Mononuclear cell (primary cell): Measurements from ENCODE around the gene STRBP. TPM values are rescaled to one million over a fixed set of nuclear protein-coding genes. Genes with fewer than 3 reads are reported as not detected.

ENCODE experiments used
- H3K27me3 ChIP-seq: 2 replicates; pipeline ENCODE4 v1.6.0; 2011; ENCODE audit warnings: low read length, control low read depth; ENCODE audit not compliant: insufficient read depth
- H3K4me1 ChIP-seq: 2 replicates; pipeline ENCODE4 v1.5.1; 2011; ENCODE audit warnings: mild to moderate bottlenecking, low read length, control low read depth; ENCODE audit not compliant: insufficient read depth
- H3K4me3 ChIP-seq: 2 replicates; pipeline ENCODE4 v1.5.1; 2011; ENCODE audit warnings: mild to moderate bottlenecking, low read length, moderate library complexity
- H3K9me3 ChIP-seq: 2 replicates; pipeline ENCODE4 v1.5.1; 2011; ENCODE audit warnings: low read depth, mild to moderate bottlenecking, control low read depth, low read length
- total RNA-seq: library from RNA; depleted of rRNA; stranded (reverse); fragments of >200 nt; gene quantifications from one replicate; pipeline ENCODE4 v1.2.3, GENCODE V29; 2012

The STRBP gene
- total RNA-seq, 1 donor = 13.6 TPM

- Histone ChIP-seq H3K4me1 (no peaks in the 10 kb centered on the region), H3K9me3 (no peaks in the 10 kb centered on the region), H3K4me3 (no peak overlapping the region), H3K27me3 (no peaks in the 10 kb centered on the region)
Observed at GRCh38 chr9:123104807-123105206, 163.6 kb downstream of the STRBP start.

- H3K27me3 ChIP-seq = no peaks in the 10 kb centered on the region
- no peak overlapping the region for H3K4me3 ChIP-seq
- no peaks in the 10 kb centered on the region for H3K9me3 ChIP-seq
- H3K4me1 ChIP-seq = no peaks in the 10 kb centered on the region
Observed at GRCh38 chr9:123102375-123103113, 165.8 kb downstream of the STRBP start.

GRCh38 chr9:123099548-123099947 is 168.8 kb downstream of the STRBP start:
- Histone ChIP-seq H3K4me1 (no peaks in the 10 kb centered on the region), H3K4me3 (no peak overlapping the region), H3K27me3 (no peaks in the 10 kb centered on the region), H3K9me3 (no peaks in the 10 kb centered on the region)

- H3K27me3 ChIP-seq = no peaks in the 10 kb centered on the region
Observed at GRCh38 chr9:123099042-123099441, 169.3 kb downstream of the STRBP start.

GRCh38 chr9:123098096-123098459 is 170.3 kb downstream of the STRBP start:
- H3K27me3 ChIP-seq = no peaks in the 10 kb centered on the region
- H3K4me1 ChIP-seq = no peaks in the 10 kb centered on the region
- no peak overlapping the region for H3K4me3 ChIP-seq
- no peaks in the 10 kb centered on the region for H3K9me3 ChIP-seq

More at GRCh38 chr9:123099042-123099441, 169.3 kb downstream of the STRBP start:
- Histone ChIP-seq H3K4me1 (no peaks in the 10 kb centered on the region), H3K4me3 (no peak overlapping the region), H3K9me3 (no peaks in the 10 kb centered on the region)

GRCh38 chr9:123097430-123098095 is 170.8 kb downstream of the STRBP start:
- Histone ChIP-seq H3K4me3 (no peak overlapping the region), H3K27me3 (no peaks in the 10 kb centered on the region), H3K9me3 (no peaks in the 10 kb centered on the region), H3K4me1 (no peaks in the 10 kb centered on the region)

GRCh38 chr9:123096987-123097386 is 171.4 kb downstream of the STRBP start:
- no peaks in the 10 kb centered on the region for H3K9me3 ChIP-seq
- no peaks in the 10 kb centered on the region for H3K27me3 ChIP-seq
- no peaks in the 10 kb centered on the region for H3K4me1 ChIP-seq
- no peak overlapping the region for H3K4me3 ChIP-seq

GRCh38 chr9:123093141-123093540 is 175.2 kb downstream of the STRBP start:
- H3K27me3 ChIP-seq = no peaks in the 10 kb centered on the region
- no peaks in the 10 kb centered on the region for H3K4me1 ChIP-seq
- H3K4me3 ChIP-seq = no peak overlapping the region
- H3K9me3 ChIP-seq = no peaks in the 10 kb centered on the region

GRCh38 chr9:123091459-123091858 is 176.9 kb downstream of the STRBP start:
- Histone ChIP-seq H3K4me3 (no peak overlapping the region), H3K27me3 (no peaks in the 10 kb centered on the region), H3K4me1 (no peaks in the 10 kb centered on the region), H3K9me3 (no peaks in the 10 kb centered on the region)

- no peak overlapping the region for H3K4me3 ChIP-seq
- H3K27me3 ChIP-seq = no peaks in the 10 kb centered on the region
- H3K9me3 ChIP-seq = no peaks in the 10 kb centered on the region
- H3K4me1 ChIP-seq = no peaks in the 10 kb centered on the region
Observed at GRCh38 chr9:123090956-123091355, 177.4 kb downstream of the STRBP start.

GRCh38 chr9:123090198-123090896 is 178.0 kb downstream of the STRBP start:
- no peaks in the 10 kb centered on the region for H3K27me3 ChIP-seq

GRCh38 chr9:123089790-123090189 is 178.6 kb downstream of the STRBP start:
- Histone ChIP-seq H3K9me3 (no peaks in the 10 kb centered on the region), H3K4me3 (no peak overlapping the region), H3K27me3 (no peaks in the 10 kb centered on the region), H3K4me1 (no peaks in the 10 kb centered on the region)

More at GRCh38 chr9:123090198-123090896, 178.0 kb downstream of the STRBP start:
- Histone ChIP-seq H3K9me3 (no peaks in the 10 kb centered on the region), H3K4me1 (no peaks in the 10 kb centered on the region), H3K4me3 (no peak overlapping the region)

GRCh38 chr9:123089040-123089439 is 179.3 kb downstream of the STRBP start:
- no peaks in the 10 kb centered on the region for H3K4me1 ChIP-seq
- H3K4me3 ChIP-seq = no peak overlapping the region
- no peaks in the 10 kb centered on the region for H3K9me3 ChIP-seq
- H3K27me3 ChIP-seq = no peaks in the 10 kb centered on the region

- Histone ChIP-seq H3K4me3 (no peak overlapping the region), H3K4me1 (no peaks in the 10 kb centered on the region), H3K9me3 (no peaks in the 10 kb centered on the region)
Observed at GRCh38 chr9:123087359-123087888, 181.0 kb downstream of the STRBP start.

GRCh38 chr9:123085916-123086315 is 182.5 kb downstream of the STRBP start:
- H3K4me1 ChIP-seq = no peaks in the 10 kb centered on the region
- H3K4me3 ChIP-seq = no peak overlapping the region
- no peaks in the 10 kb centered on the region for H3K9me3 ChIP-seq
- no peaks in the 10 kb centered on the region for H3K27me3 ChIP-seq

More at GRCh38 chr9:123087359-123087888, 181.0 kb downstream of the STRBP start:
- H3K27me3 ChIP-seq = no peaks in the 10 kb centered on the region
